Myocyte (in vitro differentiated cells): Measurements from ENCODE around the gene ARL5A. TPM values are rescaled to one million over a fixed set of nuclear protein-coding genes. Genes with fewer than 3 reads are reported as not detected.

ENCODE experiments used
- DNase-seq: peaks from one replicate; pipeline ENCODE4 v3.0.0-alpha.2; 2012; ENCODE audit warnings: low read depth
- total RNA-seq: library from RNA; depleted of rRNA; stranded (reverse); fragments of >200 nt; gene quantifications from 2 replicates; pipeline ENCODE4 v1.2.3, GENCODE V29; 2014

The ARL5A gene
- total RNA-seq, 1 donor from 2014 or later: 49.6 TPM

- DNase-seq: no peak
These were observed 12.2 kb upstream of the ARL5A start for GRCh38 chr2:151840216-151841046.

DNA sequence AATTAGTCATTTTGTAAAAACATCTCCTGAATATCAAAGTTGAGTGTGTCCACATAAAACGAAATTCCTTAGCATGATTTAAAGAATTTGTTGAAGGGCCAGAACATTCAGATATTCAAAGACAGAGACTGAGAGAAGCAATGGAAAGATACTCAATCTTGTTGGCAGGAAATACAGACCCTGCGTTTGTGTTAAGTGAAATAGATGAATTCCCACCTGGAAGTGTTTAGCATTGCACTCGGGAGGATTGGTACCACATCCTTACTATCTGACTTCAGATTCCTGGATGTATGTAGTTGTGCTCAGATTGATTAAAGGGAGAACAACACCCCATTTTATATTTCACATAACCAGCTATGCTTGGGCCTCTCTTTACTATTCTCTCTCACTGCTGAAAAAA is 9.7 kb upstream of the ARL5A start:
- no peak for DNase-seq

- DNase-seq: no peak
These were observed 5.8 kb upstream of the ARL5A start for GRCh38 chr2:151833984-151834383.

- no peak for DNase-seq
These were observed 2.7 kb upstream of the ARL5A start for GRCh38 chr2:151830961-151831360.

- no peak for DNase-seq
These were observed 686 bp upstream of the ARL5A start for GRCh38 chr2:151828890-151829324.

DNA sequence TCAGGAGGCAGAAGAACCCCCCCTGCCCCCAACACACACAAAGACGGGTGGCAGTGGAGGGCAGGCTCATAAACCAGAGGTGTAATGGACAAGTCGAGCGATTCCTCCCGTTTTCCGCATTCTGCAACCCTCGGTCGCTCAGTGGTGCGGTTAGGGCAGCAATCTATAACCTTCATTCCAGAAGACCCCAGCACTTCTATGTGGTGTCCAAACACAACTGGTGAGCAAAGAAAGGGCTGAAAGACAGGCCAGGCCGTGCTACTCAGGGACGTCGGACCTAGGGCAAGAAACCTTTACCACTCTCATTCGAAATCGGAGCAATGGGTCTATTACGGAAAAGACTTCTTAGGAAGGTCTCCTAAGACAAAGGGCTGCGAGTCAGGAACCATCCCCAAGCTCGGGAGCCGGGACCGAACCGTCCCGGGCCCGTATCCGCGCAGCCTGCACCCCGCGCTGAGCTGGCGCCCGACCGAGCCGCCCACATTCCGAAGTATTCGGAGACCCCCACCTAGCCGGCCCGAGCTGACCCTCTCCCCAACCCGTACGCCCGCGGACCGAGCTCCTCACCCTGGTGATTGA is 568 bp downstream of the ARL5A start:
- peak; percentile 24 for DNase-seq

- DNase-seq: peak; percentile 5
These were observed 1.5 kb downstream of the ARL5A start for GRCh38 chr2:151826737-151827157.

- DNase-seq: no peak
These were observed 3.3 kb downstream of the ARL5A start for GRCh38 chr2:151824886-151825285.

DNA sequence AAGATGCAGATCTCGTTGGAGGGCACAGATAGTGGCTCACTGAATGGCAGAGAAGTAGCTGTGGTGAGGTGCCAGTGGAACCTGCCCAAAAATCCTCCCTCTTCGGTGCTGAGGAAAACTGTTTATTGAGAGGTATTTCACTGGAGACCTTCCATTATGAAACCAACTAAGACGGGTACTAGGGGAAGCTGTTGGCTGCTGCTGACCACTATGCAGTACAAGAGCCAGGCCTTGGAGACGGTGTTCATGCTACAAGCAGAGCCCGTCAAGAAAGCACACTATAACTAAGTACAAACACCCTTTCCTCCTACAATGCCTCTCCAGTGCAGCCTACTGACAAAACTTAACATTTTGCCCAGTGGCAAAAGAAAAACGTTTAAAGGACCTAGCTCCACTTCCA is 4.6 kb downstream of the ARL5A start:
- DNase-seq: no peak

DNA sequence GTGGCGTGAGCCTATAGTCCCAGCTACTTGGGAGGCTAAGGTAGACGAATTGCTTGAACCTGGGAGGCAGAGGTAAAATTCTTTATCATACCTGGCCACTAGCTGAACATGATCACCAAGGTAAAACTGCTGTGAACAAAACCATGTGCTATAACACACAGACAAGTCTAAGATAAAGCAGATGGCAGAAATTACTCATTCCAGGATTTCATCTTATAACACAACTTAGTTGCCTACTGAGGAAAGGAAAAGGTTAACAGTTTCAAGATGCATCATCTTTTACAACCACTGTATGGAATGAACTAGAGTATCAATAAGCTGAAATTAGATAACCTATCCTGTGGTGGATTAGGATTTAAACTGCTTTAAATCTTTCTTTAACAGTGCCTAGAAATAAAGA is 8.3 kb downstream of the ARL5A start:
- no peak for DNase-seq

- peak; percentile 55 for DNase-seq
These were observed 10.3 kb downstream of the ARL5A start for GRCh38 chr2:151817929-151818328.

- DNase-seq: no peak
These were observed 11.4 kb downstream of the ARL5A start for GRCh38 chr2:151816843-151817242.

GRCh38 chr2:151815821-151816489 is 12.3 kb downstream of the ARL5A start:
- DNase-seq: no peak

- no peak for DNase-seq
These were observed 17.7 kb downstream of the ARL5A start for GRCh38 chr2:151810489-151810888.

GRCh38 chr2:151809073-151809383 is 19.2 kb downstream of the ARL5A start:
- no peak for DNase-seq

- peak; percentile 36 for DNase-seq
These were observed 19.8 kb downstream of the ARL5A start for GRCh38 chr2:151808258-151809072.

DNA sequence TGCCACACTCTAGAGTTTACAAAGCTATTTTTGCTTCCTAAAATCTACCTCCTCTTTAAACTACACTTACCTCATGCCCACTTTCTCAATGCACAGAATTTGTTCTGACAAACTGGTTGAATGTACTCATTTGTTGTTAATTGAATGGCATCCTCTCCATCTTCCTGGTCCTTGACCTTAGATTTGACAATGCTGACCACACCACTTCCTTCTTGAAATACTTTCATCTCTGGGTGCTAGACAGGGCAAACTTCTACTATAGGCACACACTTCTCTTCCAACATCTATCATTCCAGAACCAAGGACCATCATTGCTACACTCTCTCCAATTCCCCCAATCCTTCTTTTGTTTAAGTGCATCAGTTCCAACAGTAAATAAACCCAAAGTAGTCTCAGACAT is 22.3 kb downstream of the ARL5A start:
- no peak for DNase-seq

DNA sequence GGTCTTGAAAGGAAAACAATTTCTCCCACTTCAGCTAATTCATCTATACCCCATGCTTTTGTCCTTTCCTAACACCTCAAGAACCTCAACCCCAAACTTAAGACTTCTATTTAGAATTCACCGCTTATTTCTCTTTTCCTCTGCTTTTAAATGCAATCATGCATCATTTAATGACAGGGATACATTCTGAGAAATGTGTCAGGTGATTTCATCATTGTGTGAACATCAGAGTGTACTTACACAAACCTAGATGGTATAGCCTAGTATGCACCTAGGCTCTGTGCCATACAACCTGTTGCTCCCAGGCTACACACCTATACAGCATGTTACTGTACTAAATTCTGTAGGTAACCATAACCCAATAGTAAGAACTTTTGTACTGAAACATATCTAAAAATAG is 22.9 kb downstream of the ARL5A start:
- DNase-seq: no peak

GRCh38 chr2:151803811-151804210 is 24.4 kb downstream of the ARL5A start:
- DNase-seq: no peak

DNA sequence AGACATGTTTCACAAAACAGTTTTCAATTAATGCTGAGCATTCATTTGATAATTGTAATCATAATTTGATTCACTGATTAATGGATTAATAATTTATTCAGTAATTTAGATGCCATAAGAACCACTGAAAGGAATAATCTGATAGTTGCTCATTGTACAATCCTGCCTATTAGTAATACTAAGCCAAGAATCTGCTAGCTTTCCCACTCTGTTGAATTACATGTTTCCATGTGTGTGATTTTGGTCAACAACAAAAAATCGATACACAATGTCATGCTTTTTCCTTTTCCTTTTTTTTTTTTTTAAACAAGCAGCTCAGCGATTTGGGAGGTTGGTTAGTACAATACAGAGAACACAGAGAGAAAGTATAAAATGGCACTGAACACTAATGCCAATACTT is 25.9 kb downstream of the ARL5A start:
- DNase-seq: no peak

GRCh38 chr2:151799886-151800292 is 28.3 kb downstream of the ARL5A start:
- no peak for DNase-seq

DNA sequence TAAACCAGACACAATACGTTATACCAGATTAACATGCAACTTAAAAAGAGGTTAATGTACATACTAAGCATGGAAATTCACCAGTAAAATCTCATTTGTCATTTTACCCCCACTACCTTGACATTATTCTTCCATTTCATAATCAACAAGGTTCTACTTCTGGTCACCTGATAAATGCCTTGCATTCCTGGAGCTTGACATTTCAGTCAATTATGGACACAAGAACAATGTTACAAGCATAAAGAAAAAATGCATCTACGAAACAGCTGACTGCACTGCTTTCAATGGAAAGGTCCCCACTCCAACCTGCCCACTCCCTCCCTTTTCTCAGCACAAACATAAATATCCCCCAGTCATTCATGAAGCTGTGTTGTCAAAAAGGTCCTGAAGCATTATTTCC is 31.4 kb downstream of the ARL5A start:
- DNase-seq: no peak
